DMS153 treated with DMSO at 0.1 percent for 48 hours (cell line): Measurements from ENCODE around the gene IDUA.

Source experiments
- DNase-seq: peaks from one replicate; lab custom pipeline; 2025; ENCODE audit not compliant: unreplicated experiment; lab: John Stamatoyannopoulos, UW

IDUA gene

DNA sequence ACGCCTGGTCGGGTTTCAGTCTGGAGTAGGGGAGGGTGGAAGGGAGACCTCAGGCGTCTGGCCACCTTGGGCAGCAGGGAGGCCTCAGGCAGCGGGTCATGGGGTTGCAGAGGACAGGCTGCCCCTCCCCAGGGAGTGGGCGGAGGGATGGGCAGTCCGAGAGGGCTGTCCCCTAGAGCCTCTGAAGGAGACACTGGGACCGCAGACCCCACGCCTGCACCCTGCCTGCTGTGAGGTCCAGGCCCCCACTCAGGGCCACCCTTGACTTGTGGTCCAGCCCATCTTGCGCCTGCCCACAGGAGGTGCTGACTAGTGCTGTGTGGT is 41.0 kb downstream of the IDUA start:
- no peak for DNase-seq

GRCh38 chr4:1028574-1029220 is 41.9 kb downstream of the IDUA start:
- DNase-seq: no peak

DNA sequence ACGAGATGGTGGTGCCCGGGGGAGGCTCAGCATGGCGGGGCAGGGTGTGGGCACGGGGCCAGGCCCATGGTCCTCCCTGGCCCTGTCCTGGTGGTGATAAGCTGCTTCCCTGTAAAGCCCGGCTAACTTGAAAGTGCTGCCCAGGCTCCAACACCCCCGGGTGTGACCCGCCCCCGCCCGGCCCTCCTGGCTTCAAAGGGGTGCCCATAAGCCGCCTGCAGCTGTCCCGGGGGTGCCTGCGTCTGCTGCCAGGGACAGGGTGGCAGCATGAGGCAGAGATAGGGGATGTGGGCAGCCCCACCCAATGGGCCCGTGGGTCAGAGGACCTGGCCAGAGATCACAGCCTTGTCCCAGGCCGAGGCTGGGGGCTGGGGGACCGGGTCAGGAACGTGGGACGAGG is 42.7 kb downstream of the IDUA start:
- DNase-seq: no peak

GRCh38 chr4:1030031-1030430 is 43.2 kb downstream of the IDUA start:
- DNase-seq: no peak

DNA sequence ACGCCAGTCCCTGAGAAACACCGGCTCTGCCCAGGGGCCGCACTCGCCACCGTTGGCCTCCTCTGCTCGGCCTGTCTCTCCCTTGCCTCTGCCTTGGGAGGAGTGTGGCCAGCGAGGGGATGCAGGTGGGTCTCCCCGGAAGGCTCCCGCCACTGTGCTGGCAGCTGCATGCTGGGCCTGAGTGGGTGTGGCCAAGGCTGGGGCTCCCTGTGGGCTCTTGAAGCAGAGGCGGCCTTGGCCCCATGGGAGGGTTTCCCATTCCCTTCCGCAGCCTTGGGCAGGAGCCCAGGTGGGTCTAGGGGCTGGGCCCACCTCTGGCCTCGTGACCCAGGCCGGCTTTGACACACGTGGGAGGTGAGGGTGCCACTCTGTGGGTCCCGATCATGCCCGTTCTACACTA is 43.7 kb downstream of the IDUA start:
- DNase-seq: no peak

DNA sequence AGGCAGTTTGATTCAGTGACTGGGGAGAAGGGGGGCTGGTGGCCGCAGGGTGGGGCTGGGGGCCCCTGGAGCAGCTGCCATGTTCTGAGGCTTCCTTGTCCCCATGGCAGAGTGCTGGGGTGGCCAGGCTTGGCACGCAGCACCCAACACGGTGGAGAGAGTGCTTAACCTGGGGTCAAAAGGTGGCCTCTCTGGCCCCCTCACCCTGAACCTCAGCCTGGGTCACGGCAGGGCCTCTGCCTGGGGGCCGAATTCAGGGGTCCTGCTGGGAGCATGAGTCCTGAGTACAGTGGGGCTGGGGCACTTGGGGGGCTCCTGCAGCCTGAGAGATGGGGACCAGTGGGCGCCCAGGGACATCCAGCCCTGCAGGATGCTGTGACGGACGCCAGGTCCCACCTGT is 44.5 kb downstream of the IDUA start:
- DNase-seq: no peak

- DNase-seq: no peak
Measured at GRCh38 chr4:1031956-1032795, 45.3 kb downstream of the IDUA start.

- no peak for DNase-seq
Measured at GRCh38 chr4:1032861-1033260, 46.0 kb downstream of the IDUA start.

DNA sequence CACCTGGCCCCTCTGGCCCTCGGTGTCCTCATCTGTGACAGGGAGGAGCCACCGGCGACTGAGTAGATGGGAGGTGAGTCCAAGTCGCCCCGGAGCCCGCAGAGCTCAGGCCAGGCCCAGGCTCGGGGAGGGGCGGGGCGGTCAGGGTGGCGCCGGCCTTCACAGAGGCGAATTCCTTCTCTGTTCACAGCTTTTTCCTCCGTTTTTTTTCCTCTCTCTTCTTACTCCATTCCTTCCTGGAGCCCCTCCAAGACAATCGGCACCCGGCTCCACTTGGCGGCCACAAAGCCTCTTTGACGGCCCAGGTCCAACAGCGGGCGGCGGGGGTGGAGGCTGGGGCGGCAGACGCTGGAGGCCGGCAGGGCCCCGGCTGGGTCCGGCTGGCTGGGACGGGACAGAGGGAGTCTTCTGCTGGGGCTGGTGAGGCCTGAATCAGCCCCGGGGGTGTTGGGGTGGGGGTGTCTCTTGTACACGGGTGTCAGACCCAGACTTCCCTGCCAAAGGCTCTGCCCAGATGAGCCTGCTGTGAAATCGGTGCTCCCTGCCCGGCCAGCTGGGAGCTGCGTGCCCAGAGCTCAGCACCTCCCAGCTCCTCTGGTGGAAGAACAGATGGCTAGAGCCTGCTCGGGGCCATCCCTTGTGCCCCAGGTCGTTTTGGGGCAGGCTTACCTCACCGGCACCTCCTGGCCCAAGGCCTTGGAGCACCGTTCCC is 47.2 kb downstream of the IDUA start:
- no peak for DNase-seq

GRCh38 chr4:1035510-1035909 is 48.7 kb downstream of the IDUA start:
- no peak for DNase-seq

DNA sequence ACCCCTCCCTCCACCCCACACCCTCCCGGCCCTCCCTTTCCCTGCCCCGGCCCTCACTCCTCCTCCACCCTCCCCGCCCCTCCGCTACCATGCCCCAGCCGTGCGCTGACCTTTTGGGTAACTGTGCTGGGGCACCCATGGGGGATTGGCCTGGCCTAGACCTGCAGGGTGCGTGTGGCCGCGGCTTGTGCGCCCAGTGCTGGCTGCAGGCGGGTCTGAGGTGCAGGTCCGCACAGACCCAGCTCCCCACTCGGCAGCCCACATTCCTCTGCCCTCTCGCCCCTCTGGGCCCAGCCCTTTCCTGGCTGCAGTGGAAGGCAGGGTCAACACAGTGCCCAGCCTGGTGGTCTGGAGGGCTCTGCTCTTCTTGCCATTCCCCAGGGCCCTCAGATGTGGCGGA is 49.3 kb downstream of the IDUA start:
- DNase-seq: no peak

DNA sequence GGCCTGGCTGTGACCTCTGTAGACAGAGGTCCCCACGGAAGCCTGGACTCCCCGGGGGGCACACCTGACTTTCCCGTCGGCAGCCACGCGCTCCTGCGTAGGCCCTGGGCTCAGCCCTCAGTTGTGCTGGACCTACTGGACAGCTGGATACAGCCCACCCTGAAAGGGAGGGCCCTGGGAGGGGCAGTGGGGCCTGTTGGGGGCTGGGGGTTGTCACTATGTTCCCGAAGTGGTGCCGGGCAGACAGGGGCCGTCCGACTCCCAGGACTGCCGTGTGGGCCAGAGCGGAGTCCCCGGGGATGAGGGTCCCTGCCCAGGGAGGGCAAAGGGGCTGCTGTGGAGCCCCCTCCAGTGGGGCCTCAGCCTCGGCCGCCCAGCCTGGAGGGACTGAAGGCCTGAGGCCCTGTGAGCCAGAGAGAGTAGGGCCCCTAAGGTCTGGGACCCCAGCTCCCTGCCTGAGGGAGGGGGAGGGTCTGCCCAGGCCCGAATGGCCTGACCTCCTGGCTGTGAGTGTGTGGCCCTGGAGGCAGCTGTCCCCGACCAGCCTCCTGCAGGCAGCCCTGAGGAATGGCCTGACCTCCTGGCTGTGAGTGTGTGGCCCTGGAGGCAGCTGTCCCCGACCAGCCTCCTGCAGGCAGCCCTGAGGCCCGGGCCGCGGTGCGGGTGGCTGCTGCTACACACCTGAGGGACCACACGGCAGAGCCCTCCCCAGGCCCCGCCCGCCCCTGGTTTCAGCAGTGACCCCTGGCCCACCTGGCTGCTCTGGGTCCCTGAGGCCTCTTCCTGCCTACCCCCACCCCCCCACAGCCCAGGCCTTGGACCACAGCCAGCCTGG is 50.3 kb downstream of the IDUA start:
- no peak for DNase-seq

DNA sequence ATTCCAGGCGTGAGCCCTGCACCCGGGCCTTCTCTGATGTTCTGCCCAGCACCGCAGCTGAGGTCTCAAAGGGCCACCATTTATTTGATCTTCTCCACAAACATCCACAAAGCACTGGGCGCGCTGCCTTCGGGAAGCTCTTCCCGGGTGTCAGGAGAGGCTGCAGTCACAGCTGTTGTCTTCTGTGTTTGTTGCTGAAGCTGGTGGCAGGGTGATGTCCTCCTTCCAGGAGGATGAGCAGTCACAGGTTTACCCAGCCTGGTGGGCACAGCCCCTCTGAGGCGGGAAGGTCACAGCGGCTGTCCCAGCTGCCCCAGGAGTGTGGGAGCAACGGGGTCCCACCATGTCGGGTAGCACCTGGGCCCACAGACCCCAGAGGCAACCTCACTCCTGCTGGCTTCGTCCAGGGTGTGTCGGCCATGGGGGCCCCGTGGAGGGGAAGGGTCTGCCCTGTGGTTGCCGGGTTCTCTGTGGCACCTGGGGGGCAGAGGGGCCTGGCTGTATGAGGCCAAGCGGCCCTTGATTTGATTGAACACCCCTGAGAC is 52.2 kb downstream of the IDUA start:
- no peak for DNase-seq

- no peak for DNase-seq
Measured at GRCh38 chr4:1039493-1040343, 52.9 kb downstream of the IDUA start.

DNA sequence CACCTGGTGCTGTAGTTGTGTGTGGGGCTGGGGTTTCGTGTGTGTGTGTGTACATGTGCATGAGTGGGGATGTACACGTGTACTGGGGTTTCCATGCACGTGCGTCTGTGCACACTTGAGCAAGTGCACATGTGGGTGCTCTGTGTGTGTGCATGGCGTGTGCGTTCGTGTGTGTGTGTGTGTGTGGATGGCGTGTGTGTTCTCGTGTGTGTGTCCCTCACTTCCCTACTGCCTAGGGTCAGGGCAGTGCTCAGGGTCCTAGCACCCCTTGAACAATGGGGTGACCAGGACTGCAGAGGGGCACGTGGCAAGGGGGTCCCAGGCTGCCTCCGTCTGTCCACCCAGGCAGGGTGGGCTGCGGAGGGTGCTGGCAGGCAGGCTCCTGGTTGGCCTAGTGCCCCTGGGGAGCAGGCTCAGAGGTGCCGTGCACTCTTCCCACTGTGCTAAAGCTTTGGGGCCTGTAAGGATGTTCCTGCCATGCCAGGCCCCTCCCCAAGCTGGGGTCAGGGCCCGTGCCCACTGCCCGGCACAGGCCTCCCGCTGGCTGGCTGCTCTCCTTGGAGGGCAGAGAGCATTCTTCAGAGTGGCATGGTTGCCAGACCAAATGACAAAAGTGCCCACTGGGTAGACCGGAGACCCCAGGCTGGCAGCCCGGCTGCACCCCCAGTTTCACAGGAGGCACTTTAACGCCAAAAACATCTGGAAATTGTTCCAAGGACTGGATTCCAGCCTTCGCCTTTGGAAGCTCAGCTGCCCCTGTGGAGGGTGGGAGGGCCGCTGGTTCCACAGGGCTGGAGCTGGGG is 53.7 kb downstream of the IDUA start:
- no peak for DNase-seq

GRCh38 chr4:1041147-1041935 is 54.5 kb downstream of the IDUA start:
- no peak for DNase-seq

DNA sequence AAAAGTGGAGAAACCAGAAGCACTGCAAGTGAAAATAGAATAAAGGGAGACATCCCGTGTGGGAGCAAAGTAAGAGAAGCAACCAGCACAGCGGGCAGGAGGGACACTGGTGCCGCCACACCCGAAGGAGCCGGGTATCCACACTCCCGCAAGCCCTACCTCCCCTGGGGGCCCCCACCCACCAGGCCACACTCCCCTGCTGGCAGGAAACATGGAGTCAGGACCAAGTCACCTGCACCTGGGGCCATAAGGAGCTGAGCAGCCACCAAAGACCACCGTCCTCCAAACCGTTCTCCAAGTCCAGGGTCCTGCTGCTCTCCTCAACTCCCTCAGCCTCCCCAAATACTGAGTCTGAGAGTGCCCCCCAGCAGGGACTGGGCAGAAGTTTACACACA is 55.1 kb downstream of the IDUA start:
- no peak for DNase-seq

DNA sequence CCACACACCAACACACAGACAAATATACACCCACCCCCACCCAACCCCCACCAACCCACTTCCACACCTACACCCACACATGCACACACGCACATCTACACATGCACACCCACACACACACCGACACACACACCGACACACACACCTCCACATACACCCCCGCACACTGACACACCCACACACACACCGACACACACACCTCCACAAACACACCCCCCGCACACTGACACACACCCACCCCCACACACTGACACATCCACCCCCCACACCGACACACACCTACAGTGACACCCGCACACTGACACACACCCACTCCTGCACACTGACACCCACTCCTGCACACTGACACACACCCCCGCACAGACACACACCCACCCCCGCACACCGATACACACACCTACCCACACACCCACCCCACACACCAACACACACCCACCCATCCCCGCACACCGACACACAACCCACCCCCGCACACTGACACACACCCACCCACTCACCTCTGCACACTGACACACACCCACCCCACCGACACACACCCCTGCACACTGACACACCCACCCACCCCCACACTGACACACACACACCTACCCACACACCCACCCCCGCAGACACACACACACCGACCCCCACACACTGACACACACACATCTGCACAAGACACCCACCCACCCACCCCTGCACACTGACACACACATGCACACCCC is 55.7 kb downstream of the IDUA start:
- no peak for DNase-seq
